ENCODE measurements around the gene NCF2.

Gene NCF2

GRCh38 chr1:183589874-183590243 is 400 bp downstream of the NCF2 start:
- no peak for DNase-seq
- H3K27me3 ChIP-seq (ENCODE audit: insufficient read depth, low read length): no peaks in the 10 kb centered on the region
- no peaks in the 10 kb centered on the region for H3K9me3 ChIP-seq (ENCODE audit: insufficient read depth, low read depth, low read length)
- H2BK5ac ChIP-seq (ENCODE audit: low read depth, low read length, poor library complexity): no peak overlapping the region
- H3K9ac ChIP-seq (ENCODE audit: low read length): no peak overlapping the region
- no peak overlapping the region for H2AK5ac ChIP-seq (ENCODE audit: low read length)
- no peak overlapping the region for H3K4ac ChIP-seq (ENCODE audit: low read depth, low read length)
- H4K8ac ChIP-seq (ENCODE audit: low read depth, low read length): no peak overlapping the region
- no peak overlapping the region for H2BK120ac ChIP-seq (ENCODE audit: insufficient read depth, low read length, poor library complexity)
- H2BK12ac ChIP-seq (ENCODE audit: low read length): no peak overlapping the region
- H3K23ac ChIP-seq (ENCODE audit: low read length): no peak overlapping the region
- no peak overlapping the region for H4K12ac ChIP-seq (ENCODE audit: low read depth, low read length)
- H3K79me1 ChIP-seq (ENCODE audit: low read length): no peaks in the 10 kb centered on the region
- no peak overlapping the region for H2AFZ ChIP-seq (ENCODE audit: insufficient read depth, low read length, poor library complexity)
- H4K91ac ChIP-seq (ENCODE audit: low read depth, low read length): no peak overlapping the region
- H3K79me2 ChIP-seq (ENCODE audit: control insufficient read depth, insufficient read depth, low read length, poor library complexity): no peaks in the 10 kb centered on the region
- H3K36me3 ChIP-seq (ENCODE audit: control insufficient read depth in 1 of 2, insufficient read depth in 2 of 2, low read length in 2 of 2): no peaks in the 10 kb centered on the region
- no peak overlapping the region for H3K18ac ChIP-seq (ENCODE audit: low read length)
- H3K4me3 ChIP-seq (ENCODE audit: low read depth, low read length): no peak overlapping the region
- WGBS (ENCODE audit: extremely low coverage, insufficient coverage, insufficient read length): no CpG with 5 or more reads among the region's 4 CpGs
- no peak overlapping the region for H3K4me2 ChIP-seq (ENCODE audit: low read length)
- H3K4me1 ChIP-seq (ENCODE audit: control insufficient read depth in 1 of 2, insufficient read depth in 2 of 2, low read length in 2 of 2): peaks cover 0 to 3% of the 10 kb centered on the region in 2 experiments
- no peak overlapping the region for H3K27ac ChIP-seq (ENCODE audit: low read depth, low read length)
- no peak overlapping the region for H3K14ac ChIP-seq (ENCODE audit: low read length)

- Histone ChIP-seq H3K36me3 (ENCODE audit: control insufficient read depth in 1 of 2, insufficient read depth in 2 of 2, low read length in 2 of 2) (no peaks in the 10 kb centered on the region), H2BK120ac (ENCODE audit: insufficient read depth, low read length, poor library complexity) (no peak overlapping the region), H3K18ac (ENCODE audit: low read length) (no peak overlapping the region), H2BK12ac (ENCODE audit: low read length) (no peak overlapping the region), H3K79me1 (ENCODE audit: low read length) (no peaks in the 10 kb centered on the region), H3K27me3 (ENCODE audit: insufficient read depth, low read length) (no peaks in the 10 kb centered on the region), H3K79me2 (ENCODE audit: control insufficient read depth, insufficient read depth, low read length, poor library complexity) (no peaks in the 10 kb centered on the region), H4K91ac (ENCODE audit: low read depth, low read length) (no peak overlapping the region), H4K8ac (ENCODE audit: low read depth, low read length) (no peak overlapping the region), H3K4me3 (ENCODE audit: low read depth, low read length) (no peak overlapping the region), H2AK5ac (ENCODE audit: low read length) (no peak overlapping the region), H3K14ac (ENCODE audit: low read length) (no peak overlapping the region), H4K12ac (ENCODE audit: low read depth, low read length) (no peak overlapping the region), H3K4ac (ENCODE audit: low read depth, low read length) (no peak overlapping the region), H2BK5ac (ENCODE audit: low read depth, low read length, poor library complexity) (no peak overlapping the region), H3K9ac (ENCODE audit: low read length) (no peak overlapping the region), H2AFZ (ENCODE audit: insufficient read depth, low read length, poor library complexity) (no peak overlapping the region), H3K4me1 (ENCODE audit: control insufficient read depth in 1 of 2, insufficient read depth in 2 of 2, low read length in 2 of 2) (peaks cover 0 to 3% of the 10 kb centered on the region in 2 experiments), H3K4me2 (ENCODE audit: low read length) (no peak overlapping the region), H3K27ac (ENCODE audit: low read depth, low read length) (no peak overlapping the region), H3K9me3 (ENCODE audit: insufficient read depth, low read depth, low read length) (no peaks in the 10 kb centered on the region), H3K23ac (ENCODE audit: low read length) (no peak overlapping the region)
- 100% methylated on average over 1 of the region's 5 CpGs for WGBS (ENCODE audit: extremely low coverage, insufficient coverage, insufficient read length)
- DNase-seq: no peak
Observed at GRCh38 chr1:183589384-183589783, 875 bp downstream of the NCF2 start.

GRCh38 chr1:183588827-183589226 is 1.4 kb downstream of the NCF2 start:
- Histone ChIP-seq H3K27me3 (ENCODE audit: insufficient read depth, low read length) (no peaks in the 10 kb centered on the region), H4K8ac (ENCODE audit: low read depth, low read length) (no peak overlapping the region), H2AK5ac (ENCODE audit: low read length) (no peak overlapping the region), H3K79me1 (ENCODE audit: low read length) (no peaks in the 10 kb centered on the region), H2BK120ac (ENCODE audit: insufficient read depth, low read length, poor library complexity) (no peak overlapping the region), H3K4me2 (ENCODE audit: low read length) (no peak overlapping the region), H3K23ac (ENCODE audit: low read length) (no peak overlapping the region), H2BK5ac (ENCODE audit: low read depth, low read length, poor library complexity) (no peak overlapping the region), H4K91ac (ENCODE audit: low read depth, low read length) (no peak overlapping the region), H3K18ac (ENCODE audit: low read length) (no peak overlapping the region), H3K36me3 (ENCODE audit: control insufficient read depth in 1 of 2, insufficient read depth in 2 of 2, low read length in 2 of 2) (no peaks in the 10 kb centered on the region), H3K27ac (ENCODE audit: low read depth, low read length) (no peak overlapping the region), H3K4ac (ENCODE audit: low read depth, low read length) (no peak overlapping the region), H3K79me2 (ENCODE audit: control insufficient read depth, insufficient read depth, low read length, poor library complexity) (no peaks in the 10 kb centered on the region), H2BK12ac (ENCODE audit: low read length) (no peak overlapping the region), H2AFZ (ENCODE audit: insufficient read depth, low read length, poor library complexity) (no peak overlapping the region), H3K9ac (ENCODE audit: low read length) (no peak overlapping the region), H3K9me3 (ENCODE audit: insufficient read depth, low read depth, low read length) (no peaks in the 10 kb centered on the region), H4K12ac (ENCODE audit: low read depth, low read length) (no peak overlapping the region), H3K14ac (ENCODE audit: low read length) (no peak overlapping the region), H3K4me3 (ENCODE audit: low read depth, low read length) (no peak overlapping the region), H3K4me1 (ENCODE audit: control insufficient read depth in 1 of 2, insufficient read depth in 2 of 2, low read length in 2 of 2) (peaks cover 0 to 3% of the 10 kb centered on the region in 2 experiments)
- no peak for DNase-seq

- Histone ChIP-seq H3K27ac (ENCODE audit: low read depth, low read length) (no peak overlapping the region), H4K8ac (ENCODE audit: low read depth, low read length) (no peak overlapping the region), H3K27me3 (ENCODE audit: insufficient read depth, low read length) (no peaks in the 10 kb centered on the region), H3K4me2 (ENCODE audit: low read length) (no peak overlapping the region), H2BK12ac (ENCODE audit: low read length) (no peak overlapping the region), H3K14ac (ENCODE audit: low read length) (no peak overlapping the region), H3K4me1 (ENCODE audit: control insufficient read depth in 1 of 2, insufficient read depth in 2 of 2, low read length in 2 of 2) (no peaks in the 10 kb centered on the region), H2AK5ac (ENCODE audit: low read length) (no peak overlapping the region), H4K91ac (ENCODE audit: low read depth, low read length) (no peak overlapping the region), H3K79me1 (ENCODE audit: low read length) (no peaks in the 10 kb centered on the region), H2BK120ac (ENCODE audit: insufficient read depth, low read length, poor library complexity) (no peak overlapping the region), H2AFZ (ENCODE audit: insufficient read depth, low read length, poor library complexity) (no peak overlapping the region), H3K4ac (ENCODE audit: low read depth, low read length) (no peak overlapping the region), H3K23ac (ENCODE audit: low read length) (no peak overlapping the region), H3K36me3 (ENCODE audit: control insufficient read depth in 1 of 2, insufficient read depth in 2 of 2, low read length in 2 of 2) (no peaks in the 10 kb centered on the region), H4K12ac (ENCODE audit: low read depth, low read length) (no peak overlapping the region), H3K9me3 (ENCODE audit: insufficient read depth, low read depth, low read length) (no peaks in the 10 kb centered on the region), H3K18ac (ENCODE audit: low read length) (no peak overlapping the region), H3K9ac (ENCODE audit: low read length) (no peak overlapping the region), H2BK5ac (ENCODE audit: low read depth, low read length, poor library complexity) (no peak overlapping the region), H3K4me3 (ENCODE audit: low read depth, low read length) (no peak overlapping the region), H3K79me2 (ENCODE audit: control insufficient read depth, insufficient read depth, low read length, poor library complexity) (no peaks in the 10 kb centered on the region)
- no CpG with 5 or more reads among the region's 8 CpGs for WGBS (ENCODE audit: extremely low coverage, insufficient coverage, insufficient read length)
- no peak for DNase-seq
Observed at GRCh38 chr1:183586926-183587325, 3.3 kb downstream of the NCF2 start.

Measured in trophoblast cell (in vitro differentiated cells and primary cell).